Measurements from ENCODE around the gene PXK.

DNA sequence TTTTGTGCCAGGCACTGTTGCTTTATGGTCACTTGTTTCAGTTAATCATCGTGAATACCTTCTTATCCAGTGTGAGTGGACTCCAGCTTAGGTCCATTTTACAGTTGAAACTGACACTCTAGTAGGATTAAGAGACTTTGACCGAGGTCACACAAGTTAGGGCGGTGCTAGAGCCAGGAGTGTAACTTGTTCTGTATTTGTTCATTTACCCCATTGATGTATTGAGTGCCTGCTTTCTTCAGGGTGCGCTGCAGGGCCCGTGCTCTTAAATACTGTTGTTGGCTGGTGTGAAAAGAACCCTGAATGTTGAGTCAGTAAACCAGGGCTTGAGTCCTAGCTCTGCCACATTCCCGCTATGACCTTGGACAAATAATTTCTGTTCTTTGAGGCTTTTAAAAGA is 85.5 kb downstream of the PXK start:
- TF ChIP-seq YY1 (tag by site-specific recombination; IDR thresholded peaks at IDR 0.05) (no peak), ZNF274 (IDR thresholded peaks at IDR 0.05; ENCODE audit: low read length) (no peak), ZNF274 (tag by site-specific recombination; IDR thresholded peaks at IDR 0.05; ENCODE audit: borderline replicate concordance) (no peak), ZNF133 (tag by site-specific recombination; IDR thresholded peaks at IDR 0.05) (no peak), HOXA7 (CRISPR knock-in tag; IDR thresholded peaks at IDR 0.05; ENCODE audit: borderline replicate concordance) (no peak)
- TF ChIP-seq, protein P1, sequence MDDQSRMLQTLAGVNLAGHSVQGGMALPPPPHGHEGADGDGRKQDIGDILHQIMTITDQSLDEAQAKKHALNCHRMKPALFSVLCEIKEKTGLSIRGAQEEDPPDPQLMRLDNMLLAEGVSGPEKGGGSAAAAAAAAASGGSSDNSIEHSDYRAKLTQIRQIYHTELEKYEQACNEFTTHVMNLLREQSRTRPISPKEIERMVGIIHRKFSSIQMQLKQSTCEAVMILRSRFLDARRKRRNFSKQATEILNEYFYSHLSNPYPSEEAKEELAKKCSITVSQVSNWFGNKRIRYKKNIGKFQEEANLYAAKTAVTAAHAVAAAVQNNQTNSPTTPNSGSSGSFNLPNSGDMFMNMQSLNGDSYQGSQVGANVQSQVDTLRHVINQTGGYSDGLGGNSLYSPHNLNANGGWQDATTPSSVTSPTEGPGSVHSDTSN (CRISPR knock-in tag; IDR thresholded peaks at IDR 0.05) = no peak

All from HEK293 (cell line).